GM19025 (cell line): ENCODE data around the gene WARS2.

Experiments
- ATAC-seq: cut with Tn5 transposase; IDR thresholded peaks from one replicate; pipeline ENCODE4 v1.9.1; 2021; ENCODE audit warnings: mild to moderate bottlenecking, low read depth, moderate library complexity; ENCODE audit not compliant: unreplicated experiment

Gene WARS2

GRCh38 chr1:118986555-118987467, 153.6 kb downstream of the WARS2 start:
- ATAC-seq, result no peak

GRCh38 chr1:118985640-118986554, 154.6 kb downstream of the WARS2 start:
- ATAC-seq, result no peak

GRCh38 chr1:118984722-118985639, 155.5 kb downstream of the WARS2 start:
- ATAC-seq, result no peak

GRCh38 chr1:118984086-118984721, 156.2 kb downstream of the WARS2 start:
- no peak for ATAC-seq

GRCh38 chr1:118983558-118984041, 156.9 kb downstream of the WARS2 start:
- ATAC-seq, result no peak

GRCh38 chr1:118982821-118983557, 157.5 kb downstream of the WARS2 start:
- ATAC-seq, result no peak

GRCh38 chr1:118982266-118982665, 158.2 kb downstream of the WARS2 start:
- ATAC-seq, result no peak

- ATAC-seq, result no peak
Measured at GRCh38 chr1:118981436-118981835, 159.0 kb downstream of the WARS2 start.
